ENCODE measurements around the gene ZNF407. TPM values are rescaled to one million over a fixed set of nuclear protein-coding genes. Genes with fewer than 3 reads are reported as not detected.

ZNF407 gene
- total and polyA plus RNA-seq, 4 donors, result 1.9 to 16.5 (median 6.6) TPM

DNA sequence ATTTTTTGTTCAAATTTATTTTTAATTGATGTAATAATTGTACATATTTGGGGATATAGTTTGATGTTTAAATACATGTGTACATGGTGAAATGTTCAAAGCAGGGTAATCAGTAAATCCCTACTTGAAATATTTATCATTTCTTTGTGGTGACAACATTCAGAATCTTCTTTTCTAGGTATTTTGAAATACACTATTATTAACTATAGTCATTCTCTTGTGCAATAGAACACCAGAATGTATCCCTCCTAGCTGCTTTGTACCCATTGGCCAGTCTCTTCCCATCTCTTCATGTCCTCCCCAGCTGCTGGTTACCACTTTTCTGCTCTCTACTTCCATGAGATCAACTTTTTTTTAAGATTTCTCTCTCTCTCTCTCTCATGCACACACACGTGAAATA, 126.5 kb downstream of the ZNF407 start:
- no peak overlapping the region for H3K27ac ChIP-seq (ENCODE audit: low read depth in 1 of 2, low read length in 2 of 2)
- 92% methylated on average over 1 of the region's 1 CpG for WGBS
- no peak for TF ChIP-seq FOXA2 (IDR thresholded peaks at IDR 0.05)
- TF ChIP-seq JUND (IDR thresholded peaks at IDR 0.05), result no peak
- no peak for TF ChIP-seq EGR1 (IDR thresholded peaks at IDR 0.05; ENCODE audit: low read depth in 2 of 2)
- TF ChIP-seq TAF1 (conservative IDR thresholded peaks at IDR 0.05), result no peak
- TF ChIP-seq, protein P1, sequence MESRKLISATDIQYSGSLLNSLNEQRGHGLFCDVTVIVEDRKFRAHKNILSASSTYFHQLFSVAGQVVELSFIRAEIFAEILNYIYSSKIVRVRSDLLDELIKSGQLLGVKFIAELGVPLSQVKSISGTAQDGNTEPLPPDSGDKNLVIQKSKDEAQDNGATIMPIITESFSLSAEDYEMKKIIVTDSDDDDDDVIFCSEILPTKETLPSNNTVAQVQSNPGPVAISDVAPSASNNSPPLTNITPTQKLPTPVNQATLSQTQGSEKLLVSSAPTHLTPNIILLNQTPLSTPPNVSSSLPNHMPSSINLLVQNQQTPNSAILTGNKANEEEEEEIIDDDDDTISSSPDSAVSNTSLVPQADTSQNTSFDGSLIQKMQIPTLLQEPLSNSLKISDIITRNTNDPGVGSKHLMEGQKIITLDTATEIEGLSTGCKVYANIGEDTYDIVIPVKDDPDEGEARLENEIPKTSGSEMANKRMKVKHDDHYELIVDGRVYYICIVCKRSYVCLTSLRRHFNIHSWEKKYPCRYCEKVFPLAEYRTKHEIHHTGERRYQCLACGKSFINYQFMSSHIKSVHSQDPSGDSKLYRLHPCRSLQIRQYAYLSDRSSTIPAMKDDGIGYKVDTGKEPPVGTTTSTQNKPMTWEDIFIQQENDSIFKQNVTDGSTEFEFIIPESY (IDR thresholded peaks at IDR 0.05), result no peak

DNA sequence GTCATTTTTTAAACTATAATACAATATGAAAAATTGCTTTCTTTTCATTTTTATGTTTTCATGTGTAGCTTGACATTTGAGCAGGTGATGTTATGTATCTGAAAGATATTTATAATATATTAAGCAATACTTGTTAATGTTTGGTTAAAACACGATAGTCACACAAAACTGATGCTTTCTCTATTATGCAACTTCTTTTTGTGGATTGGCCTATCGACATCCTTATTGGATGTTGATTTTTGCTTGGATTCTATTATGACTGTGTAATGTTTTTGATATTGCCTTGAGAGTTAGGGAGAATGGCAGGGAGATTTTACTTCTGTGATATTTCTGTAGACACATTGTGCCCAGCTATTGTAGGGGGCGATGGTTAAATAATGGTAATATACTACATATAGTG, 128.0 kb downstream of the ZNF407 start:
- Histone ChIP-seq H3K4me3 (ENCODE audit: low read depth in 1 of 3, low read length in 3 of 3) (no peak overlapping the region), H3K9ac (ENCODE audit: low read depth in 1 of 2, low read length in 2 of 2) (no peak overlapping the region), H3K36me3 (ENCODE audit: control insufficient read depth in 4 of 4, insufficient read depth in 3 of 4, low read depth in 1 of 4, low read length in 3 of 4) (no peaks in the 10 kb centered on the region), H3K4me1 (ENCODE audit: control insufficient read depth in 4 of 4, insufficient read depth in 4 of 4, low read length in 3 of 4) (peaks cover 0 to 5% (median 2%) of the 10 kb centered on the region in 4 donors), H3K9me3 (ENCODE audit: control insufficient read depth in 4 of 4, low read length in 3 of 4) (no peaks in the 10 kb centered on the region), H3K27me3 (ENCODE audit: control insufficient read depth in 4 of 4, insufficient read depth in 4 of 4, low read length in 3 of 4) (no peaks in the 10 kb centered on the region), H3K27ac (ENCODE audit: low read depth in 1 of 2, low read length in 2 of 2) (no peak overlapping the region)
- TF ChIP-seq FOXA2 (IDR thresholded peaks at IDR 0.05) (no peak), RXRA (IDR thresholded peaks at IDR 0.05) (peak in 1 of 2 donors; percentile 27), HNF4A (conservative IDR thresholded peaks at IDR 0.05) (peak; percentile 5 to 13)
- DNase-seq (ENCODE audit: low spot score), result no peak
- 56% methylated on average over 3 of the region's 3 CpGs for WGBS

More for the DNA sequence above, 126.5 kb downstream of the ZNF407 start:
- Histone ChIP-seq H3K9me3 (ENCODE audit: control insufficient read depth in 4 of 4, low read length in 3 of 4) (no peaks in the 10 kb centered on the region), H3K9ac (ENCODE audit: low read depth in 1 of 2, low read length in 2 of 2) (no peak overlapping the region), H3K4me3 (ENCODE audit: low read depth in 1 of 3, low read length in 3 of 3) (no peak overlapping the region), H3K27me3 (ENCODE audit: control insufficient read depth in 4 of 4, insufficient read depth in 4 of 4, low read length in 3 of 4) (no peaks in the 10 kb centered on the region), H3K36me3 (ENCODE audit: control insufficient read depth in 4 of 4, insufficient read depth in 3 of 4, low read depth in 1 of 4, low read length in 3 of 4) (no peaks in the 10 kb centered on the region), H3K4me1 (ENCODE audit: control insufficient read depth in 4 of 4, insufficient read depth in 4 of 4, low read length in 3 of 4) (peaks cover 0 to 5% (median 2%) of the 10 kb centered on the region in 4 donors)
- no peak for DNase-seq (ENCODE audit: low spot score)

- H3K36me3 ChIP-seq (ENCODE audit: control insufficient read depth in 4 of 4, insufficient read depth in 3 of 4, low read depth in 1 of 4, low read length in 3 of 4), result no peaks in the 10 kb centered on the region
- no peak for DNase-seq (ENCODE audit: low spot score)
- no peaks in the 10 kb centered on the region for H3K27me3 ChIP-seq (ENCODE audit: control insufficient read depth in 4 of 4, insufficient read depth in 4 of 4, low read length in 3 of 4)
- no peaks in the 10 kb centered on the region for H3K9me3 ChIP-seq (ENCODE audit: control insufficient read depth in 4 of 4, low read length in 3 of 4)
- H3K4me1 ChIP-seq (ENCODE audit: control insufficient read depth in 4 of 4, insufficient read depth in 4 of 4, low read length in 3 of 4), result peaks cover 0 to 12% (median 6%) of the 10 kb centered on the region in 4 donors
- H3K9ac ChIP-seq (ENCODE audit: low read depth in 1 of 2, low read length in 2 of 2), result no peak overlapping the region
- TF ChIP-seq HNF4A (conservative IDR thresholded peaks at IDR 0.05) (no peak), FOXA2 (IDR thresholded peaks at IDR 0.05) (no peak)
- TF ChIP-seq, protein P2, sequence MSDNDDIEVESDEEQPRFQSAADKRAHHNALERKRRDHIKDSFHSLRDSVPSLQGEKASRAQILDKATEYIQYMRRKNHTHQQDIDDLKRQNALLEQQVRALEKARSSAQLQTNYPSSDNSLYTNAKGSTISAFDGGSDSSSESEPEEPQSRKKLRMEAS (IDR thresholded peaks at IDR 0.05), result no peak
- WGBS, result 96% methylated on average over 5 of the region's 5 CpGs
- no peak overlapping the region for H3K4me3 ChIP-seq (ENCODE audit: low read depth in 1 of 3, low read length in 3 of 3)
- H3K27ac ChIP-seq (ENCODE audit: low read depth in 1 of 2, low read length in 2 of 2), result no peak overlapping the region
Observed at GRCh38 chr18:74728586-74728985, 130.9 kb downstream of the ZNF407 start.

- H3K9me3 ChIP-seq (ENCODE audit: control insufficient read depth in 4 of 4, low read length in 3 of 4), result no peaks in the 10 kb centered on the region
- DNase-seq (ENCODE audit: low spot score), result no peak
- no peak overlapping the region for H3K27ac ChIP-seq (ENCODE audit: low read depth in 1 of 2, low read length in 2 of 2)
- H3K27me3 ChIP-seq (ENCODE audit: control insufficient read depth in 4 of 4, insufficient read depth in 4 of 4, low read length in 3 of 4), result no peaks in the 10 kb centered on the region
- H3K36me3 ChIP-seq (ENCODE audit: control insufficient read depth in 4 of 4, insufficient read depth in 3 of 4, low read depth in 1 of 4, low read length in 3 of 4), result no peaks in the 10 kb centered on the region
- H3K4me3 ChIP-seq (ENCODE audit: low read depth in 1 of 3, low read length in 3 of 3), result no peak overlapping the region
- 98% methylated on average over 5 of the region's 5 CpGs for WGBS
- TF ChIP-seq YY1 (IDR thresholded peaks at IDR 0.05), result no peak
- TF ChIP-seq EGR1 (IDR thresholded peaks at IDR 0.05; ENCODE audit: low read depth in 2 of 2), result no peak
- TF ChIP-seq, protein P2 (IDR thresholded peaks at IDR 0.05), result no peak
- TF ChIP-seq SP1 (IDR thresholded peaks at IDR 0.05), result no peak
- no peak overlapping the region for H3K9ac ChIP-seq (ENCODE audit: low read depth in 1 of 2, low read length in 2 of 2)
- peaks cover 0 to 23% (median 12%) of the 10 kb centered on the region in 4 donors for H3K4me1 ChIP-seq (ENCODE audit: control insufficient read depth in 4 of 4, insufficient read depth in 4 of 4, low read length in 3 of 4)
Observed at GRCh38 chr18:74731097-74731496, 133.4 kb downstream of the ZNF407 start.
